GM12801 (cell line): ENCODE data around the gene WASL.

Source experiments
- CTCF ChIP-seq: IDR thresholded peaks from one replicate; pipeline ENCODE4 v1.5.1; 2011; ENCODE audit warnings: control low read depth; ENCODE audit not compliant: insufficient read length; ENCODE audit errors: extremely low read depth

The WASL gene

GRCh38 chr7:123725586-123726171 is 23.1 kb downstream of the WASL start:
- TF ChIP-seq CTCF: no peak

- TF ChIP-seq CTCF: no peak
Measured at GRCh38 chr7:123724817-123725253, 24.0 kb downstream of the WASL start.

GRCh38 chr7:123723913-123724312 is 24.9 kb downstream of the WASL start:
- TF ChIP-seq CTCF: no peak

GRCh38 chr7:123719197-123719721 is 29.5 kb downstream of the WASL start:
- no peak for TF ChIP-seq CTCF

GRCh38 chr7:123718773-123719172 is 30.0 kb downstream of the WASL start:
- TF ChIP-seq CTCF: no peak

GRCh38 chr7:123717689-123718088 is 31.1 kb downstream of the WASL start:
- TF ChIP-seq CTCF: no peak

GRCh38 chr7:123716877-123717276 is 31.9 kb downstream of the WASL start:
- TF ChIP-seq CTCF: no peak
